K562 (cell line): ENCODE data around the gene SEMA4F. TPM values are rescaled to one million over a fixed set of nuclear protein-coding genes. Genes with fewer than 3 reads are reported as not detected.

Experiments
- CBX5 ChIP-seq: IDR thresholded peaks from 2 replicates; pipeline ENCODE4 v1.6.1; 2014; ENCODE audit warnings: low read depth, borderline replicate concordance
- CC2D1A ChIP-seq: fragments of 450-650 bp; IDR thresholded peaks from 2 replicates; pipeline ENCODE4 v1.6.1; 2017; ENCODE audit warnings: mild to moderate bottlenecking
- CEBPG ChIP-seq, 3 experiments: fragments of 200-800 bp in 1 of 3; sonication (Bioruptor generic) in 1 of 3; sonication (generic) in 1 of 3; formaldehyde crosslinking in 1 of 3; IDR thresholded peaks in 2 of 3; conservative IDR thresholded peaks in 1 of 3; 2 replicates each; pipeline versions ENCODE4 v1.6.1 to v1.8.0; 2016 to 2022; ENCODE audit warnings: missing compliant biosample characterization in 2 of 3, missing genetic modification characterization in 2 of 3, mild to moderate bottlenecking in 1 of 3, missing genetic modification reagents in 1 of 3
- ELK3 ChIP-seq: fragments of 450-650 bp; formaldehyde crosslinking; IDR thresholded peaks from 2 replicates; pipeline ENCODE4 v1.4.0; 2020; ENCODE audit warnings: mild to moderate bottlenecking
- ETV1 ChIP-seq: fragments of 450-650 bp; conservative IDR thresholded peaks from 2 replicates; pipeline ENCODE4 v1.6.1; 2016; ENCODE audit warnings: missing genetic modification characterization, control low read depth, low read depth, missing compliant biosample characterization
- FOXK1 ChIP-seq: sonication (generic); formaldehyde crosslinking; IDR thresholded peaks from 2 replicates; pipeline ENCODE4 v1.8.0; 2022; ENCODE audit warnings: missing genetic modification reagents, mild to moderate bottlenecking, borderline replicate concordance
- KDM4B ChIP-seq, 2 experiments: fragments of 450-650 bp in 1 of 2; sonication (generic) in 1 of 2; IDR thresholded peaks; 2 replicates each; pipeline ENCODE4 v1.6.1; 2016 to 2017; ENCODE audit warnings: borderline replicate concordance in 2 of 2, antibody characterized with exemption in 1 of 2, low read depth in 1 of 2, mild to moderate bottlenecking in 1 of 2
- KHSRP ChIP-seq: fragments of 450-650 bp; IDR thresholded peaks from 2 replicates; pipeline ENCODE4 v1.6.1; 2017
- MCM5 ChIP-seq: fragments of 450-650 bp; IDR thresholded peaks from 2 replicates; pipeline ENCODE4 v1.6.1; 2016; ENCODE audit warnings: low read depth
- NFATC3 ChIP-seq: fragments of 450-650 bp; IDR thresholded peaks from 2 replicates; pipeline ENCODE4 v1.6.1; 2017; ENCODE audit warnings: mild to moderate bottlenecking
- NRF1 ChIP-seq, 2 experiments: fragments of 450-650 bp; IDR thresholded peaks in 1 of 2; conservative IDR thresholded peaks in 1 of 2; 2 replicates each; pipeline ENCODE4 v1.6.1; 2014; ENCODE audit warnings: mild to moderate bottlenecking in 2 of 2
- PHB ChIP-seq: fragments of 250-450 bp; sonication (Bioruptor Pico); IDR thresholded peaks from 2 replicates; pipeline ENCODE4 v1.5.0; 2021
- SNAPC5 ChIP-seq: fragments of 250-450 bp; sonication (Bioruptor Pico); IDR thresholded peaks from 2 replicates; pipeline ENCODE4 v1.8.0; 2021; ENCODE audit warnings: moderate library complexity, mild to moderate bottlenecking, inconsistent platforms
- SNIP1 ChIP-seq: fragments of 450-650 bp; IDR thresholded peaks from 2 replicates; pipeline ENCODE4 v1.7.1; 2017; ENCODE audit warnings: low read depth, mild to moderate bottlenecking
- USF2 ChIP-seq: sonication (generic); formaldehyde crosslinking; IDR thresholded peaks from 2 replicates; pipeline ENCODE4 v1.5.0; 2020; ENCODE audit warnings: missing genetic modification reagents
- ZBTB12 ChIP-seq: fragments of 250-450 bp; sonication (Bioruptor Pico); IDR thresholded peaks from 2 replicates; pipeline ENCODE4 v1.4.0; 2020
- ZFP91 ChIP-seq: sonication (generic); formaldehyde crosslinking; IDR thresholded peaks from 2 replicates; pipeline ENCODE4 v1.8.0; 2022; ENCODE audit warnings: mild to moderate bottlenecking, missing genetic modification reagents
- ZNF253 ChIP-seq: fragments of 250-450 bp; sonication (Bioruptor Pico); conservative IDR thresholded peaks from 2 replicates; pipeline ENCODE4 v1.6.1; 2021; ENCODE audit warnings: mild to moderate bottlenecking
- ZNF583 ChIP-seq: fragments of 250-450 bp; sonication (Bioruptor Pico); IDR thresholded peaks from 2 replicates; pipeline ENCODE4 v1.4.0; 2020
- ZNF785 ChIP-seq: fragments of 250-450 bp; sonication (Bioruptor Pico); IDR thresholded peaks from 2 replicates; pipeline ENCODE4 v1.4.0; 2020; ENCODE audit warnings: mild to moderate bottlenecking
- polyA plus RNA-seq, 8 experiments: library from polyadenylated mRNA; depleted of rRNA in 4 of 8; stranded (reverse) in 5 of 8; unstranded in 3 of 8; fragments of >200 nt; fragmentation: Nextera tagmentation in 2 of 8; fragmentation: Illumina TruSeq in 1 of 8; extraction: Ambion mirVana in 2 of 8; extraction: Trizol in 1 of 8; gene quantifications; 2 replicates each; pipeline versions ENCODE4 v1.2.1 to v1.2.3, GENCODE V29; 2011 to 2014; ENCODE audit warnings: inconsistent platforms in 1 of 8, missing spikeins in 1 of 8
- total RNA-seq, 7 experiments: library from RNA; depleted of rRNA in 6 of 7; stranded (reverse); fragments of >200 nt in 6 of 7; fragmentation: Illumina TruSeq in 2 of 7; extraction: Trizol in 2 of 7; gene quantifications; 2 replicates each; pipeline versions ENCODE4 v1.2.1 to v1.2.3, GENCODE V29; 2011 to 2021; ENCODE audit warnings: low replicate concordance in 1 of 7

SEMA4F gene
- total and polyA plus RNA-seq, 9 of the 15 experiments (the other 6 are each of a cell fraction or from before 2014, with no cell fraction given), result 0.08 to 1.6 (median 0.33) TPM

- peak; percentile 64 for TF ChIP-seq CEBPG (CRISPR knock-in tag; IDR thresholded peaks at IDR 0.05)
- peak; percentile 96 to 97 for TF ChIP-seq CEBPG (tag; conservative IDR thresholded peaks at IDR 0.05 in 1 of 2, IDR thresholded peaks at IDR 0.05 in 1 of 2)
- TF ChIP-seq PHB (CRISPR knock-in tag), result no peak
- TF ChIP-seq KDM4B (IDR thresholded peaks at IDR 0.05; ENCODE audit: borderline replicate concordance in 2 of 2, low read depth in 1 of 2), result no peak
- TF ChIP-seq ETV1 (tag), result peak; percentile 80
- TF ChIP-seq ZNF253 (CRISPR knock-in tag), result no peak
- no peak for TF ChIP-seq FOXK1 (CRISPR knock-in tag)
- no peak for TF ChIP-seq KHSRP
- 0 out of 4 replicates have a peak, but pooled peaks of 1 of the 2 experiments have one; percentile 13 for TF ChIP-seq NRF1 (conservative IDR thresholded peaks at IDR 0.05 in 1 of 2, IDR thresholded peaks at IDR 0.05 in 1 of 2)
- TF ChIP-seq ZNF785, result no peak
- TF ChIP-seq USF2 (CRISPR knock-in tag), result no peak
- no peak for TF ChIP-seq CBX5
- TF ChIP-seq CC2D1A, result no peak
- TF ChIP-seq SNIP1, result no peak
- TF ChIP-seq ZBTB12 (CRISPR knock-in tag), result no peak
- TF ChIP-seq ZNF583 (CRISPR knock-in tag), result peak; percentile 52; the same call in 1 of the 2 replicates
- TF ChIP-seq NFATC3, result no peak
- TF ChIP-seq ZFP91 (CRISPR knock-in tag), result no peak
- no peak for TF ChIP-seq SNAPC5 (CRISPR knock-in tag)
- no peak for TF ChIP-seq MCM5
- no peak for TF ChIP-seq ELK3 (CRISPR knock-in tag)
These were observed 28.2 kb upstream of the SEMA4F start (continued) for GRCh38 chr2:74625658-74626425.
